ENCODE data around the gene SLX4. TPM values are rescaled to one million over a fixed set of nuclear protein-coding genes. Genes with fewer than 3 reads are reported as not detected.

Gene SLX4
- total RNA-seq, 8 experiments from 2014 or later: 3.3 to 8.4 (median 5.6) TPM

DNA sequence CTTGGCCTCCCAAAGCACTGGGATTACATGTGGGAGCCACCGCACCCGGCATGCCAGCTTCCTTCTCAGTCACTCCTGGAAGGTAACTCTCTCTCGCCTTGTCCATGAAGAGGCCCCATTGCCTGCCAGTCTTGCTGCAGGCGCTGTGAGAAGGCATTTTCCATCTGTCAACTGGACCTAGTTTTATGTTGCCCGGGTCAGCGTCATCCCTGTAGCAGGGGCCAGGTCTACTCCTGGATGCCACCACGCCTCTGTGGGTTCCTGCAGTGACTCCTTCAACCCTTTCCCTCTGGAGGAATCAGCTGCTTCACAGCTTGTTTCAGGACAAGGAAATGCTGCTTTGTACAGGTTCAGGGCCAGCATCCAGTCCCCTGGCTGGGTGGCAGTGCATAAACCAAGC is 31.6 kb downstream of the SLX4 start:
- in situ Hi-C loops (cut with MboI; ENCODE audit: low pct_unique_long_range_greater_than_20kb in 2 of 9, low sequenced_read_pairs in 9 of 9, unreplicated experiment in 9 of 9): no loop called here
- 60 to 100% (median 92%) methylated on average over 1 to 4 of the region's 7 CpGs; no CpG with 5 or more reads in 2 of the 10 experiments for WGBS, 10 experiments
- Histone ChIP-seq H3K4me1 (replicated peaks in 1 of 2) (peaks cover 0 to 11% of the 10 kb centered on the region in 2 donors), H3K27ac (no peak overlapping the region), H3K4me3 (no peak overlapping the region)
- ATAC-seq (replicated peaks in 6 of 8): no peak

DNA sequence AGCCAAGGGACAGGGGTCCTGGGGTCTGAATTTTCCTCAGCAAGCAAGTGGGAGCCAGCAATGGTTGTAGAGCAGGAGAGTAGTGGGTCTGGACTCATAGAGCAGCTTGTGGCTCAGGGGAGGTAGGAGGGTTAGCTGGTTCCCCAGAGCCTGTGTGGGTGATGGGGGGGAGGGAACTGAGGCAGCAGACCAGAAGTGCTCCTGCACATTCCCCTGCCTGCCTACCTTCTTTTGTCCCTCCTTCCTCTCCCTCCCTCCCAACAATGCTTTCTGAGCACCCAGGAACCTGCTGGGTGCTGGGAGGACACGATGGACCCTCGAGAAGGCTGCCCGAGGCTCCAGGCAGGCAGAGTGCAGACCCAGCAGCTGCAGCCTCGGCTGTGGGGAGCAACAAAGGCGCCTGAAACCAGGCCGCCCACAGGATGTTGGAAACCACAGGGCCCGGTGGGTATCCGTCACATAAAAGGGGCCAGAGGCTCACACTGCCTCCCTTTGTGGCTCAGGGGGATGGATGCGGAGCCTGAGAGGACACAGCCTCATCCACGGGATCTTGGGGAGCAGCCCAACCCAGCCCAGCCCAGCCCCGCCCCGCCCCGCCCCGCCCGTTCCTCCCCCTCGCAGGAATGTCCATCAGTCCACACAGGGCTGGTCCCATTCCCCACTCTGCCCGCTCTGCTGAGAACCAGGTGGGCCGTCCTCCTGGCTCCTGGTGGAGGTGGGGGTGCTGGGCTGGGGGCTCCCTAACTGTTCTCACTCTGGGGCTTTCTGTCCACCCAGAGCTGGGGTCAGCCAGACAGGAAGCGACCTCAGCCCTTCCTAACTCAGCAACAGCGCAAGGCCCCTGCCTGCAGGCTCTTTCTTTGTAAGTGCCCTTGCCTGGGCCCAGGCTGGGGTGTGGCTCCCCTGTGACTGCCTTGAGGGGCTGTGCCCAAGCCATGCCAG is 32.5 kb downstream of the SLX4 start:
- Histone ChIP-seq H3K27ac (no peak overlapping the region), H3K4me1 (replicated peaks in 1 of 2) (peaks cover 0 to 11% of the 10 kb centered on the region in 2 donors), H3K4me3 (no peak overlapping the region)
- in situ Hi-C loops (cut with MboI; ENCODE audit: low pct_unique_long_range_greater_than_20kb in 2 of 9, low sequenced_read_pairs in 9 of 9, unreplicated experiment in 9 of 9): no loop called here
- peak in 1 of 8 experiments; percentile 46 for ATAC-seq (replicated peaks in 6 of 8)
- 52 to 80% (median 60%) methylated on average over 1 to 7 of the region's 20 CpGs; no CpG with 5 or more reads in 7 of the 10 experiments for WGBS, 10 experiments

DNA sequence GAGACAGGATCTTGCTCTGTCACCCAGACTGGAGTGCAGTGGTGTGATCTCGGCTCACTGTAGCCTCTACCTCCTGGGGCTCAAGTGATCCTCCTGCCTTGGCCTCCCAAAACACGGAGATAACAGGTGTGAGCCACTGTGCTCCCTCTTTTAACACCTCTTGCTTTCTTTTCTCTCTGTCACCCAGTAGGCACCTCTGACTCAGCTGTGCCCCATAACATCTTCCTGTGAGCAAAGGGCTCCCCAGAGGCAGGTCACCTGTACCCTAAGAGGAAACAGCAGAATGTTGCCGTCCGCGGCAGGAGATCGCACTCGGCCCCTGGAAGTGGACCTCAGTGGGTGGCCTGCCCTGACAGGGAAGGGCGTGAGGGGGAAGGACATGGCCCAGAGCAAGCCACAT is 33.3 kb downstream of the SLX4 start:
- 67 to 98% (median 79%) methylated on average over 2 to 7 of the region's 8 CpGs; no CpG with 5 or more reads in 4 of the 10 experiments for WGBS, 10 experiments
- Histone ChIP-seq H3K27ac (no peak overlapping the region), H3K4me1 (replicated peaks in 1 of 2) (peaks cover 0 to 11% of the 10 kb centered on the region in 2 donors), H3K4me3 (no peak overlapping the region)
- in situ Hi-C loops (cut with MboI; ENCODE audit: low pct_unique_long_range_greater_than_20kb in 2 of 9, low sequenced_read_pairs in 9 of 9, unreplicated experiment in 9 of 9): no loop called here
- no peak for ATAC-seq (replicated peaks in 6 of 8)

DNA sequence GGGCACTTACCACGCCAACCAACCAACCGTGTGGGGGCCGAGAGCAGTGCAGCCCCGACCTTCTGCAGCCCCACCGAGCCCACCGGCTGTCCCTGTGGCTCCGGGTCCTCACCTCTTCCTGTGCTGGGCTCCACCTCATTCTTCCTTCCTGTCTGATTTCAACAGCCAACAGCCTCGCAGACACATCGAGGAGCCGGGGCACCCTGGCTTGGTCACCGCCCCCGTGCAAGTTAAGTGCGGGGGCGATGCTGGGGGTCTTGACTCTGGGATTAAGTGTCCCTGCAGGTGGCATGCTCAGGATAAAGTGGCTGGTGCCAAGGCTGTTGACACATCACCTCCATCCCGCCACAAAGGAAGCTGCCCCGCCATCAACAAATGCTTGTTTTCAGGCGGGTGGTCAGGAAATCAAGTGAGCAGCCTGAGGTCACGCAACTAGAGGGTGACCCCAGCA is 34.1 kb downstream of the SLX4 start, which contains the start of gene NLRC3:
Gene NLRC3, minus strand, starts transcription at position 102 of the 451 bp plus-strand sequence. CDS start 12,367 bp downstream, outside the sequence.
- in situ Hi-C loops (cut with MboI; ENCODE audit: low pct_unique_long_range_greater_than_20kb in 2 of 9, low sequenced_read_pairs in 9 of 9, unreplicated experiment in 9 of 9): no loop called here
- ATAC-seq (replicated peaks in 6 of 8): no peak
- Histone ChIP-seq H3K4me1 (replicated peaks in 1 of 2) (peaks cover 0 to 11% of the 10 kb centered on the region in 2 donors), H3K4me3 (no peak within 1 kb of the TSS), H3K27ac (no peak within 1 kb of the TSS)
- WGBS, 10 experiments: 17 to 90% (median 80%) methylated on average over 1 to 9 of the region's 18 CpGs; no CpG with 5 or more reads in 5 of the 10 experiments

DNA sequence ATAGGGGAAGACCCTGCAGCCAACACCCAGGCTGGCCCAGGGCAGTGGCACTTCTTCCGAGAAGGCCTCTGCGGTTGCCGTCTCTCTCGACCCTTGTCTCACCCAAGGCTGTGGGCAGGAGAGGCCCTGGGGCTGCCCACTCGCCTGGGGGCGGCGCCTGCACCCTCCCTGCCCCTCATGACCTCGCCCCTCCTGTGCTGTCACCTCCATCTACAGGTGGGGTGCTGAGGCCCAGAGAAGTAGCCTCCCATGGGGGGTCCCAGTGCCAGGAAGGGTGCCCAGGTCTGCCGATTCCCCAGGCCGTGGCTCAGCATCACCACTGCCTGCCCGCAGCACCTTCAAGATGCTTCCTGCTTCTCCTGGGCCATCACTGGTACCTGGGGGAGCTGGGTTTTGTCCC is 35.2 kb downstream of the SLX4 start:
- WGBS, 10 experiments: 100% methylated on average over 1 of the region's 11 CpGs; no CpG with 5 or more reads in 9 of the 10 experiments
- in situ Hi-C loops (cut with MboI; ENCODE audit: low pct_unique_long_range_greater_than_20kb in 2 of 9, low sequenced_read_pairs in 9 of 9, unreplicated experiment in 9 of 9): no loop called here
- ATAC-seq (replicated peaks in 6 of 8): no peak
- Histone ChIP-seq H3K4me3 (no peak overlapping the region), H3K4me1 (replicated peaks in 1 of 2) (peaks cover 0 to 11% of the 10 kb centered on the region in 2 donors), H3K27ac (no peak overlapping the region)

DNA sequence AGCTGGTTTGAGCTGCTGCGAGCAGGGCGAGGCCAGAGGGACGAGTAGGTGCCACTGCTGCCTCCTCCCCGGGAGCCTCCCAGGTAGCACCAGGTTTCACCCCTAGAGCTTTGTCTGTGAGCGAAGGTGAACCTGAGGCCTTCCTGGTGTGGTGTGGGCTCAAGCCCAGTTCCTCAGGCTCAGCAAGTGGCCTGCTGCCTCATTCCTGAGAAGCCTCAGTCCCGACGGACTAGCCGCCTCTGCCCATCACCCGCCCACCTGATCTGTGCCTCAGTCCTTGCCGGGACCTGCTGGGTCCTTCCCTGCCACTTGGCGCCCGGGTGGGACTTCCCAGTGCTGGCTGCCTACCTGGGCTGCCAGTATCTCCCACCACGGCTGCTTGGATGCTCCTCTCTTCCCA is 35.9 kb downstream of the SLX4 start:
- H3K27ac ChIP-seq: no peak overlapping the region
- in situ Hi-C loops (cut with MboI; ENCODE audit: low pct_unique_long_range_greater_than_20kb in 2 of 9, low sequenced_read_pairs in 9 of 9, unreplicated experiment in 9 of 9): no loop called here
- ATAC-seq (replicated peaks in 6 of 8): no peak
- H3K4me1 ChIP-seq (replicated peaks in 1 of 2): peaks cover 0 to 5% of the 10 kb centered on the region in 2 donors
- WGBS, 10 experiments: 60 to 100% methylated on average over 1 of the region's 13 CpGs; no CpG with 5 or more reads in 8 of the 10 experiments
- H3K4me3 ChIP-seq: no peak overlapping the region

DNA sequence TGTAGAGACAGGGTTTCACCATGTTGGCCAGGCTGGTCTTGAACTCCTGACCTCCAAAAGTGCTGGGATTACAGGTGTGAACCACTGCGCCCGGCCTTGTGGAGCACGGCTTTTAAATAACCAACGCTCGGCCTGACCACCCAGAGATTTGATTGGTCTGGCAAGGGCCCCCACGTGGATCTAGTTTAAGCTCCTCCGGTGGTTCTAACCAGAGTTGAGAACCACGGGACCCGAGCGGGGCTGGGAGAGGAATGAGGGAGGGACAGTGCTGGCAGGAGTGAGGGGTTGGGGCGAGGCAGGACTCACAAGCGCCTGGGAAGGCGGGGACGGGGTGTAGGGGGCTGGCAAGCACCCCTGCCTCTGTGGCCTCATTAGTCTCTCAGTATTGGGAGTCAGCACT is 37.2 kb downstream of the SLX4 start:
- ATAC-seq (replicated peaks in 6 of 8): no peak
- 20 to 100% (median 85%) methylated on average over 1 to 3 of the region's 14 CpGs; no CpG with 5 or more reads in 6 of the 10 experiments for WGBS, 10 experiments
- H3K27ac ChIP-seq: no peak overlapping the region
- in situ Hi-C loops (cut with MboI; ENCODE audit: low pct_unique_long_range_greater_than_20kb in 2 of 9, low sequenced_read_pairs in 9 of 9, unreplicated experiment in 9 of 9): no loop called here
- no peak overlapping the region for H3K4me3 ChIP-seq
- H3K4me1 ChIP-seq (replicated peaks in 1 of 2): no peaks in the 10 kb centered on the region

DNA sequence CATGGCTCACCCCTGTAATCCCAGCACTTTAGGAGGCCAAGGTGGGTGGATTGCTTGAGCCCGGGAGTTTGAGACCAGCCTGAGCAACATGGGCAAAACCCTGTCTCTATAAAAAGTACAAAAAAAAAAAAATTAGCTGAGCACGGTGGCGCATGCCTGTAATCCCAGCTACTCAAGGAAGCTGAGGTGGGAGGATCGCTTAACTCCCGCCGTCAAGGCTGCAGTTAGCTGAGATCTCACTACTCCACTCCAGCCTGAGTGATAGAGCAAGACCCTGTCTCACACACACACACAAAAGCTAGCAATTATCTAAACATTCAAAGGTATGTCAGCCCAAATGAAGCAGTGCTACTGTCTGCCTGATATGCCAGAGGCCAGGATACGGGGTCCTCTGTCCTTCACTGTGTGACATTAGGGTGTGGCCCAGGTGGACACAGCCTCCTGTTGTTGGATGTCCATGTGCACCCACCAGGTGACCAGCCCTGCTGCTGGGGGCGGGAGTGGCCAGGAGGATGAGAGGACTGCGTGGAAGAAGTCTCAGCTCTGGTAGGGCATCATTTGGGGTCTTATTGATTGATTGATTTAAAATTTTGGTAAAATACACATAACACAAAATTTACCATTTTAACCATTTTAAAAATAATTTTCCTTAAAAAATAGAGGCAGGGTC is 38.1 kb downstream of the SLX4 start:
- Histone ChIP-seq H3K4me3 (no peak overlapping the region), H3K4me1 (replicated peaks in 1 of 2) (no peaks in the 10 kb centered on the region), H3K27ac (no peak overlapping the region)
- in situ Hi-C loops (cut with MboI; ENCODE audit: low pct_unique_long_range_greater_than_20kb in 2 of 9, low sequenced_read_pairs in 9 of 9, unreplicated experiment in 9 of 9): no loop called here
- no peak for ATAC-seq (replicated peaks in 6 of 8)
- 67 to 100% (median 89%) methylated on average over 1 to 8 of the region's 9 CpGs for WGBS, 10 experiments

DNA sequence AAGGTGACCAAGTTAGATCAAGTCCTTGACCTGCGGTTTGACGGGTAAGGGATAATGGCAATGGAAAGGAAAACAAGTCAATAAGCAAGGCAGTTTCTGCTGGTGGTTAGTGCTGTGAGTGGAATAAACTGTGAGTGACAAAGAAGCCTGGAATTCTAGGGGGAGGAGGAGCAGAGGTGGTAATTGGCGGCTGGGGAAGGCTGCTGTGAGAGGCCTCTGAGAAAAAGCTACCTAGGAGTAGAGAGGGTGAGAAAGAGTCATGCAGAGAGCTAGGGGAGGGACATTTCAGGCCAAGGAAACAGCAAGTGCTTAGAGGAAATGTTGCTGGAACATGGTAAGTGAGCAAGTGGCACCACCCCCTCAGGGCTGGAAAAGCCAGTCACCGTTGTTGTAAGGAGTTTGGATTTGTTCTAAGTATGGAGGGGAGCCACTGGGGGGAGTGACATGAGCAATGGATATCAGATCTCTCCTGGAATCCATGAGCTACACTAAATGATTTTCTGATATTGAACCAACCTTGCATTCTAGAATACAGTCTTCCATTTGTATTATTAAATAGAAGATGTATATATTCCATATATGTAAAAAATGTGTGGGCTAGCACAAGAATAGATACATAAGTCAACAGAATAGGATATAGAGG is 40.9 kb downstream of the SLX4 start:
- H3K27ac ChIP-seq: no peak overlapping the region
- in situ Hi-C loops (cut with MboI; ENCODE audit: low pct_unique_long_range_greater_than_20kb in 2 of 9, low sequenced_read_pairs in 9 of 9, unreplicated experiment in 9 of 9): no loop called here
- H3K4me3 ChIP-seq: no peak overlapping the region
- no peaks in the 10 kb centered on the region for H3K4me1 ChIP-seq (replicated peaks in 1 of 2)
- no peak for ATAC-seq (replicated peaks in 6 of 8)
- 10 to 100% (median 76%) methylated on average over 1 to 4 of the region's 4 CpGs; no CpG with 5 or more reads in 1 of the 10 experiments for WGBS, 10 experiments

DNA sequence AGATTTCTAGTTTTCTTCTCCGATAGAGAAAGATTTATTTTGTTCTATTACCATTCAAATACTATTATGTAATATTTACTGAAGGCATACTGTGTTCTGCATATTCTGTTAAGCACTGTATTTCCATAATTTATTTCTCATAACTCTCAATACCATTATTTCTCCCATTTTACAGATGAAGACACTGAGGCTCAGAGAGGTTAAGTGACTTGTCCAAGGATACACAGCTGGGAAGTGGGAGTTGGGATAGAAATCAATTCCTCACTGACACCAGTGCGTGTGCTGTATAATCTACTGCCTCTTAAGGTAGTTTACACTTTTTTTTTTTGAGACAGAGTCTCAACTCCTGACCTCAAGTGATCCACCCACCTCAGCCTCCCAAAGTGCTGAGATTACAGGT is 41.6 kb downstream of the SLX4 start:
- no peak overlapping the region for H3K27ac ChIP-seq
- WGBS, 10 experiments: 70 to 100% (median 96%) methylated on average over 1 to 2 of the region's 2 CpGs; no CpG with 5 or more reads in 2 of the 10 experiments

DNA sequence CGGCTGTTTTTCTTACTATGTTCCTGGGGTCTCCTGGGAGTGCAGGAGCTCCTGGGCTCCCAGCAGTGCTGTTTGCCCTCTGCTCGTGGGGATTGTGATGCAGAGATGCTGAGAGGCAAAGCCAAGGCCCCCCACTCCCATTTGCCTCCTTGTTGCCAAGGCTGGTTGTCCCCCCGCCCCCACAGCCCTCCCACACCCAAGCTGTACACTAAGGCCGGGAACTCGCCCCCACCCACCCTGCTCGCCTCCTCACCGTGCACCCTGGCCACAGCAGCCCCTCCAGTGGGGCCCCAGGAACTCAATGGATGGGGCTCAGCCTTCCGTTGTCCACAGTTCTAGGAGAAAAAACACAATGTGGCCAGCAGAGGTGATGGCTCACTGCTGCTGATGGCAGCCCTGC is 44.4 kb downstream of the SLX4 start:
- in situ Hi-C loops (cut with MboI; ENCODE audit: low pct_unique_long_range_greater_than_20kb in 2 of 9, low sequenced_read_pairs in 9 of 9, unreplicated experiment in 9 of 9): no loop called here
- Histone ChIP-seq H3K4me1 (replicated peaks in 1 of 2) (no peaks in the 10 kb centered on the region), H3K27ac (no peak overlapping the region), H3K4me3 (no peak overlapping the region)
- 20 to 100% (median 67%) methylated on average over 1 to 3 of the region's 8 CpGs; no CpG with 5 or more reads in 1 of the 10 experiments for WGBS, 10 experiments
- no peak for ATAC-seq (replicated peaks in 6 of 8)

More for the DNA sequence above, 41.6 kb downstream of the SLX4 start:
- in situ Hi-C loops (cut with MboI; ENCODE audit: low pct_unique_long_range_greater_than_20kb in 2 of 9, low sequenced_read_pairs in 9 of 9, unreplicated experiment in 9 of 9): no loop called here
- no peak overlapping the region for H3K4me3 ChIP-seq
- H3K4me1 ChIP-seq (replicated peaks in 1 of 2): no peaks in the 10 kb centered on the region
- no peak for ATAC-seq (replicated peaks in 6 of 8)

DNA sequence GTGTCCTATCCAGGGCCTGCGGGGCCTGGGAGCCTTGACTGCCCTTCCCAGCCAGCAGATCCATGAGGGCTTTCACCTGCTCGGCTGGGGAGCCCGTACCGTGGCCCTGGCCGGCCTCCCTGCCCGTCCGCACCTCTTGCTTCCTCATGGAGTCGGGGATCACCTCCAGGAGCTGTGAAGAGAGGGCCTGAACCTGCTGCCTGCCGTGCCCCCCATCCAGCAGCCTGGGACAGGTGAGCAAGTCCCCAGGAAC is 46.6 kb downstream of the SLX4 start:
- Histone ChIP-seq H3K27ac (no peak overlapping the region), H3K4me3 (no peak overlapping the region), H3K4me1 (replicated peaks in 1 of 2) (no peaks in the 10 kb centered on the region)
- ATAC-seq (replicated peaks in 6 of 8): no peak
- 74 to 94% (median 87%) methylated on average over 4 to 9 of the region's 9 CpGs; no CpG with 5 or more reads in 6 of the 10 experiments for WGBS, 10 experiments
- in situ Hi-C loops (cut with MboI; ENCODE audit: low pct_unique_long_range_greater_than_20kb in 2 of 9, low sequenced_read_pairs in 9 of 9, unreplicated experiment in 9 of 9): no loop called here
